ENCODE results near the gene KCNH5. TPM values are rescaled to one million over a fixed set of nuclear protein-coding genes. Genes with fewer than 3 reads are reported as not detected.

Gene KCNH5
- total and polyA plus RNA-seq, 9 of the 15 experiments (the other 6 are each of a cell fraction or from before 2014, with no cell fraction given), result 1.1 to 2.4 (median 1.4) TPM

DNA sequence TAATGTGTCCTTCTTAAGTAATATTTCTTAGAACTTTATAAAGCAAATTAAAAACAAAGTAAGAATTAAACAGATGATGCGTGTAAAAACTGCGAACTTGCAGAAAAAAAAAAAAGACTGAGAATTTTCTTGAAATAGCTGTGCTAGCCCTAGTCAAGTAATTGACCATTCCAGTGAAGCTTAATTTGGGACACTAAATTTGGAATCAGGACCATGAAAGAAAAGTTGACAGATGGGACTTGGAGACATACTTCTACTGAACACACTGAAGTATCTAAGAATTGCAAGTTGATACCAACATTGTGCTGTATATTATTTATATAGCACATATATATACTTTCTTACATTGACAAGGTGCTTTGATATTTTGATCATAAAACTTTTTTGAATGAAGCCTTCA is 386.6 kb downstream of the KCNH5 start:
- intact Hi-C loops (cut with micrococcal nuclease) (no loop called here), in situ Hi-C loops (cut with MboI) (no loop called here)
- H3K36me3 ChIP-seq (ENCODE audit: control insufficient read depth, insufficient read depth, low read length), result no peaks in the 10 kb centered on the region
- H2AFZ ChIP-seq (ENCODE audit: low read depth, low read length), result no peak overlapping the region
- WGBS (ENCODE audit: insufficient coverage, low coverage, missing lambda C conversion rate), result 0% methylated on average over 1 of the region's 2 CpGs
- no peaks in the 10 kb centered on the region for H3K9me1 ChIP-seq (ENCODE audit: control insufficient read depth, insufficient read depth, low read length)
- H3K79me2 ChIP-seq (ENCODE audit: control insufficient read depth, insufficient read depth, low read length), result no peaks in the 10 kb centered on the region
- DNase-seq (ENCODE audit: extremely low read depth in 1 of 4, low spot score in 3 of 4) (no peak), ATAC-seq (no peak), FAIRE-seq (no peak)
- H3K27me3 ChIP-seq (ENCODE audit: control insufficient read depth in 2 of 2, insufficient read depth in 2 of 2, low read length in 2 of 2), result no peaks in the 10 kb centered on the region
- H3K27ac ChIP-seq (ENCODE audit: extremely low read depth, low read depth, low read length), result no peak overlapping the region
- no peaks in the 10 kb centered on the region for H4K20me1 ChIP-seq (replicated peaks; ENCODE audit: control insufficient read depth, insufficient read depth, low read length)
- BruUV-seq (replicated peaks), result no TSS peak
- no peaks in the 10 kb centered on the region for H3K9me3 ChIP-seq (replicated peaks; ENCODE audit: control insufficient read depth, insufficient read depth, low read depth, low read length)
- ChIA-PET CTCF (ENCODE audit: low intra/inter-chr PET ratio) (no interaction called here), POLR2A (no interaction called here)
- H3K4me1 ChIP-seq (replicated peaks in 1 of 2; ENCODE audit: control insufficient read depth in 2 of 2, insufficient read depth in 2 of 2, low read length in 2 of 2), result no peaks in the 10 kb centered on the region
- no peak overlapping the region for H3K4me3 ChIP-seq
- no peak overlapping the region for H3K4me2 ChIP-seq (ENCODE audit: insufficient read depth, low read length)
- no peak overlapping the region for H3K9ac ChIP-seq (ENCODE audit: insufficient read depth in 1 of 2, low read depth in 2 of 2, low read length in 2 of 2)
- TF ChIP-seq TBL1XR1 (IDR thresholded peaks at IDR 0.05; ENCODE audit: low read length in 2 of 2) (no peak), SPI1 (IDR thresholded peaks at IDR 0.05; ENCODE audit: borderline replicate concordance, low read depth, low read length) (no peak), ZNF274 (IDR thresholded peaks at IDR 0.05; ENCODE audit: borderline replicate concordance, low read depth, low read length) (no peak), PHF21A (IDR thresholded peaks at IDR 0.05; ENCODE audit: borderline replicate concordance, low read depth) (no peak), MITF (IDR thresholded peaks at IDR 0.05) (no peak), ZNF740 (CRISPR knock-in tag; IDR thresholded peaks at IDR 0.05) (no peak), ZNF740 (tag; IDR thresholded peaks at IDR 0.05) (no peak), HMG20B (CRISPR knock-in tag; IDR thresholded peaks at IDR 0.05) (no peak)
- TF ChIP-seq, protein P1, sequence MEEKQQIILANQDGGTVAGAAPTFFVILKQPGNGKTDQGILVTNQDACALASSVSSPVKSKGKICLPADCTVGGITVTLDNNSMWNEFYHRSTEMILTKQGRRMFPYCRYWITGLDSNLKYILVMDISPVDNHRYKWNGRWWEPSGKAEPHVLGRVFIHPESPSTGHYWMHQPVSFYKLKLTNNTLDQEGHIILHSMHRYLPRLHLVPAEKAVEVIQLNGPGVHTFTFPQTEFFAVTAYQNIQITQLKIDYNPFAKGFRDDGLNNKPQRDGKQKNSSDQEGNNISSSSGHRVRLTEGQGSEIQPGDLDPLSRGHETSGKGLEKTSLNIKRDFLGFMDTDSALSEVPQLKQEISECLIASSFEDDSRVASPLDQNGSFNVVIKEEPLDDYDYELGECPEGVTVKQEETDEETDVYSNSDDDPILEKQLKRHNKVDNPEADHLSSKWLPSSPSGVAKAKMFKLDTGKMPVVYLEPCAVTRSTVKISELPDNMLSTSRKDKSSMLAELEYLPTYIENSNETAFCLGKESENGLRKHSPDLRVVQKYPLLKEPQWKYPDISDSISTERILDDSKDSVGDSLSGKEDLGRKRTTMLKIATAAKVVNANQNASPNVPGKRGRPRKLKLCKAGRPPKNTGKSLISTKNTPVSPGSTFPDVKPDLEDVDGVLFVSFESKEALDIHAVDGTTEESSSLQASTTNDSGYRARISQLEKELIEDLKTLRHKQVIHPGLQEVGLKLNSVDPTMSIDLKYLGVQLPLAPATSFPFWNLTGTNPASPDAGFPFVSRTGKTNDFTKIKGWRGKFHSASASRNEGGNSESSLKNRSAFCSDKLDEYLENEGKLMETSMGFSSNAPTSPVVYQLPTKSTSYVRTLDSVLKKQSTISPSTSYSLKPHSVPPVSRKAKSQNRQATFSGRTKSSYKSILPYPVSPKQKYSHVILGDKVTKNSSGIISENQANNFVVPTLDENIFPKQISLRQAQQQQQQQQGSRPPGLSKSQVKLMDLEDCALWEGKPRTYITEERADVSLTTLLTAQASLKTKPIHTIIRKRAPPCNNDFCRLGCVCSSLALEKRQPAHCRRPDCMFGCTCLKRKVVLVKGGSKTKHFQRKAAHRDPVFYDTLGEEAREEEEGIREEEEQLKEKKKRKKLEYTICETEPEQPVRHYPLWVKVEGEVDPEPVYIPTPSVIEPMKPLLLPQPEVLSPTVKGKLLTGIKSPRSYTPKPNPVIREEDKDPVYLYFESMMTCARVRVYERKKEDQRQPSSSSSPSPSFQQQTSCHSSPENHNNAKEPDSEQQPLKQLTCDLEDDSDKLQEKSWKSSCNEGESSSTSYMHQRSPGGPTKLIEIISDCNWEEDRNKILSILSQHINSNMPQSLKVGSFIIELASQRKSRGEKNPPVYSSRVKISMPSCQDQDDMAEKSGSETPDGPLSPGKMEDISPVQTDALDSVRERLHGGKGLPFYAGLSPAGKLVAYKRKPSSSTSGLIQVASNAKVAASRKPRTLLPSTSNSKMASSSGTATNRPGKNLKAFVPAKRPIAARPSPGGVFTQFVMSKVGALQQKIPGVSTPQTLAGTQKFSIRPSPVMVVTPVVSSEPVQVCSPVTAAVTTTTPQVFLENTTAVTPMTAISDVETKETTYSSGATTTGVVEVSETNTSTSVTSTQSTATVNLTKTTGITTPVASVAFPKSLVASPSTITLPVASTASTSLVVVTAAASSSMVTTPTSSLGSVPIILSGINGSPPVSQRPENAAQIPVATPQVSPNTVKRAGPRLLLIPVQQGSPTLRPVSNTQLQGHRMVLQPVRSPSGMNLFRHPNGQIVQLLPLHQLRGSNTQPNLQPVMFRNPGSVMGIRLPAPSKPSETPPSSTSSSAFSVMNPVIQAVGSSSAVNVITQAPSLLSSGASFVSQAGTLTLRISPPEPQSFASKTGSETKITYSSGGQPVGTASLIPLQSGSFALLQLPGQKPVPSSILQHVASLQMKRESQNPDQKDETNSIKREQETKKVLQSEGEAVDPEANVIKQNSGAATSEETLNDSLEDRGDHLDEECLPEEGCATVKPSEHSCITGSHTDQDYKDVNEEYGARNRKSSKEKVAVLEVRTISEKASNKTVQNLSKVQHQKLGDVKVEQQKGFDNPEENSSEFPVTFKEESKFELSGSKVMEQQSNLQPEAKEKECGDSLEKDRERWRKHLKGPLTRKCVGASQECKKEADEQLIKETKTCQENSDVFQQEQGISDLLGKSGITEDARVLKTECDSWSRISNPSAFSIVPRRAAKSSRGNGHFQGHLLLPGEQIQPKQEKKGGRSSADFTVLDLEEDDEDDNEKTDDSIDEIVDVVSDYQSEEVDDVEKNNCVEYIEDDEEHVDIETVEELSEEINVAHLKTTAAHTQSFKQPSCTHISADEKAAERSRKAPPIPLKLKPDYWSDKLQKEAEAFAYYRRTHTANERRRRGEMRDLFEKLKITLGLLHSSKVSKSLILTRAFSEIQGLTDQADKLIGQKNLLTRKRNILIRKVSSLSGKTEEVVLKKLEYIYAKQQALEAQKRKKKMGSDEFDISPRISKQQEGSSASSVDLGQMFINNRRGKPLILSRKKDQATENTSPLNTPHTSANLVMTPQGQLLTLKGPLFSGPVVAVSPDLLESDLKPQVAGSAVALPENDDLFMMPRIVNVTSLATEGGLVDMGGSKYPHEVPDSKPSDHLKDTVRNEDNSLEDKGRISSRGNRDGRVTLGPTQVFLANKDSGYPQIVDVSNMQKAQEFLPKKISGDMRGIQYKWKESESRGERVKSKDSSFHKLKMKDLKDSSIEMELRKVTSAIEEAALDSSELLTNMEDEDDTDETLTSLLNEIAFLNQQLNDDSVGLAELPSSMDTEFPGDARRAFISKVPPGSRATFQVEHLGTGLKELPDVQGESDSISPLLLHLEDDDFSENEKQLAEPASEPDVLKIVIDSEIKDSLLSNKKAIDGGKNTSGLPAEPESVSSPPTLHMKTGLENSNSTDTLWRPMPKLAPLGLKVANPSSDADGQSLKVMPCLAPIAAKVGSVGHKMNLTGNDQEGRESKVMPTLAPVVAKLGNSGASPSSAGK (IDR thresholded peaks at IDR 0.05), result no peak
